GM12878 (cell line): ENCODE data around the gene FXYD3. TPM values are rescaled to one million over a fixed set of nuclear protein-coding genes. Genes with fewer than 3 reads are reported as not detected.

Experiments used
- ASH2L ChIP-seq: fragments of 300-600, 200-600 bp; sonication (generic); IDR thresholded peaks from 2 replicates; pipeline ENCODE4 v1.6.1; 2017; ENCODE audit warnings: low read depth, mild to moderate bottlenecking, borderline replicate concordance
- E2F4 ChIP-seq: IDR thresholded peaks from 2 replicates; pipeline ENCODE4 v1.6.1; 2012; ENCODE audit warnings: low read depth, low read length, improper control_type of control experiment
- E4F1 ChIP-seq: fragments of 450-650 bp; IDR thresholded peaks from 2 replicates; pipeline ENCODE4 v1.6.1; 2018; ENCODE audit warnings: borderline replicate concordance, mild to moderate bottlenecking; ENCODE audit not compliant: partially characterized antibody
- EGR1 ChIP-seq, 2 experiments: IDR thresholded peaks; 1 replicate in 1 of 2; 2 replicates in 1 of 2; pipeline ENCODE4 v1.6.1; 2011 to 2012; ENCODE audit warnings: low read depth in 2 of 2, low read length in 2 of 2, borderline replicate concordance in 1 of 2, mild to moderate bottlenecking in 1 of 2, moderate library complexity in 1 of 2
- GATAD2B ChIP-seq: fragments of 450-650 bp; conservative IDR thresholded peaks from 2 replicates; pipeline ENCODE4 v1.6.1; 2017; ENCODE audit warnings: low read depth, mild to moderate bottlenecking, moderate library complexity
- HDGF ChIP-seq: fragments of 450-650 bp; IDR thresholded peaks from 2 replicates; pipeline ENCODE4 v1.6.1; 2016; ENCODE audit warnings: antibody characterized with exemption
- IKZF1 ChIP-seq: fragments of 450-650 bp; conservative IDR thresholded peaks from 2 replicates; pipeline ENCODE4 v1.6.1; 2017; ENCODE audit warnings: antibody characterized with exemption, mild to moderate bottlenecking
- KAT2A ChIP-seq: conservative IDR thresholded peaks from 2 replicates; pipeline ENCODE4 v1.6.1; 2011; ENCODE audit warnings: low read depth, low read length; ENCODE audit not compliant: control insufficient read depth
- SPI1 ChIP-seq: IDR thresholded peaks from 2 replicates; pipeline ENCODE4 v1.6.1; 2011; ENCODE audit warnings: low read depth, mild to moderate bottlenecking, low read length, moderate library complexity, borderline replicate concordance; ENCODE audit not compliant: insufficient read depth
- STAT3 ChIP-seq: IDR thresholded peaks from 2 replicates; pipeline ENCODE4 v1.6.1; 2011; ENCODE audit warnings: low read depth, low read length, improper control_type of control experiment
- ZBED1 ChIP-seq: IDR thresholded peaks from 2 replicates; pipeline ENCODE4 v1.6.1; 2016; ENCODE audit warnings: borderline replicate concordance
- ZBTB11 ChIP-seq: fragments of 450-650 bp; formaldehyde crosslinking; IDR thresholded peaks from 2 replicates; pipeline ENCODE4 v1.5.0; 2022; ENCODE audit warnings: mild to moderate bottlenecking, missing genetic modification characterization
- ZBTB33 ChIP-seq: fragments of 450-650 bp; IDR thresholded peaks from 2 replicates; pipeline ENCODE4 v1.6.1; 2017; ENCODE audit warnings: mild to moderate bottlenecking
- ZNF217 ChIP-seq: fragments of 450-650 bp; IDR thresholded peaks from 2 replicates; pipeline ENCODE4 v1.6.1; 2017; ENCODE audit warnings: antibody characterized with exemption, mild to moderate bottlenecking
- ZNF687 ChIP-seq: fragments of 450-650 bp; IDR thresholded peaks from 2 replicates; pipeline ENCODE4 v1.6.1; 2017; ENCODE audit warnings: mild to moderate bottlenecking, moderate library complexity
- polyA plus RNA-seq, 11 experiments: library from polyadenylated mRNA; depleted of rRNA in 4 of 11; unstranded in 6 of 11; stranded (reverse) in 5 of 11; fragments of >200 nt; fragmentation: Nextera tagmentation in 4 of 11; fragmentation: Illumina TruSeq in 1 of 11; extraction: Ambion mirVana in 4 of 11; extraction: Trizol in 1 of 11; gene quantifications; 1 replicate in 1 of 11; 2 replicates in 10 of 11; pipeline versions ENCODE4 v1.2.1 to v1.2.3, GENCODE V29; 2011 to 2016; ENCODE audit warnings: inconsistent platforms in 2 of 11, missing spikeins in 2 of 11, low read depth in 1 of 11
- total RNA-seq, 4 experiments: library from RNA; depleted of rRNA in 3 of 4; stranded (reverse); fragments of >200 nt in 3 of 4; fragmentation: Illumina TruSeq in 1 of 4; extraction: Trizol in 1 of 4; gene quantifications; 2 replicates each; pipeline versions ENCODE4 v1.2.1 to v1.2.3, GENCODE V29; 2013 to 2021

FXYD3 gene
- total and polyA plus RNA-seq, 10 of the 15 experiments (the other 5 are each of a cell fraction or from before 2014, with no cell fraction given), result 0.09 to 0.44 TPM; not detected in 8

- no peak for TF ChIP-seq ZBTB11
- no peak for TF ChIP-seq KAT2A
- no peak for TF ChIP-seq STAT3
- no peak for TF ChIP-seq E4F1
- no peak for TF ChIP-seq ZBTB33
- TF ChIP-seq GATAD2B, result 0 out of 2 replicates have a peak, but pooled peaks have one; percentile 29
- TF ChIP-seq ZBED1, result no peak
- peak; percentile 40; the same call in 1 of the 2 replicates for TF ChIP-seq IKZF1
- TF ChIP-seq ZNF217, result no peak
- TF ChIP-seq ASH2L, result no peak
- TF ChIP-seq HDGF, result peak; percentile 10; the same call in 1 of the 2 replicates
- TF ChIP-seq ZNF687, result no peak
- 0 out of 3 replicates have a peak, but pooled peaks of 1 of the 2 experiments have one; percentile 28 for TF ChIP-seq EGR1 (IDR thresholded peaks at IDR 0.05; ENCODE audit: borderline replicate concordance in 1 of 2, low read depth in 2 of 2, low read length in 2 of 2)
- TF ChIP-seq E2F4, result no peak
- TF ChIP-seq SPI1, result no peak
Observed at GRCh38 chr19:35140962-35141836, 25.6 kb downstream of the FXYD3 start (continued).
